GM19035 (cell line): Measurements from ENCODE around the gene RABIF.

Experiments
- ATAC-seq: cut with Tn5 transposase; IDR thresholded peaks from one replicate; pipeline ENCODE4 v1.9.1; 2021; ENCODE audit not compliant: unreplicated experiment

RABIF gene

DNA sequence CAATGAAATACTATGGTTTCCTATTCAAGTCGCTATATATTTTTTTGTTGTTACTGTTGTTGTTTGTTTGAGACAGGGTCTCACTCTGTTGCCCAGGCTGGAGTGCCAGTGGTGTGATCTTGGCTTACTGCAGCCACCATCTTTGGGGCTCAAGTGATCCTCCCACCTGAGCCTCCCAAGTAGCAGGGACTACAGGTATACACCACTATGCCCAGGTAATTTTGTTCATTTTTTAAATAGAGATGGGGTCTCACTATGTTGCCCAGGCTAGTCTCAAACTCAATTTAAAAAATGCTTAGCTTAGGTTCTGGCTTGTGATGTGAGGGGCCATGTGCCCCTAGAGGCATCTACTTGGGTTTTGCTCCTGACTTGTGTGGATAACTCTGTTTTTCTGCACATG, 9.8 kb downstream of the RABIF start:
- no peak for ATAC-seq

DNA sequence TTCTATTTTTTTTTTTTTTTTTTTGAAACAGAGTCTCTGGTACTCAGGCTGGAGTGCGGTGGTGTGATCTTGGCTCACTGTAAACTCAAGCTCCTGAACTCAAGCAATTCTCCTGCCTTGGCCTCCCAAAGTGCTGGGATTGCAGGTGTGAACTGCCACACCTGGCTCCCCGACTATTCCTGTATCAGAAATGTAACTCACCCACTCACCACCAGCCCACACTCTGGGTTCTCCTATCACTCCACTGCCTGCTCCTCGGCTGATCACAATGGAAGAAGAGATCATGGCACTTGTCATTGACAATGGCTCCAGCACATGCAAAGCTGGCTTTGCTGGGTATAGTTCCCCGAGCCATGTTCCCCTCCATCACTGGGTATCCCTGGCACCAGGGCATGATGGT, 15.9 kb downstream of the RABIF start:
- ATAC-seq, result no peak

DNA sequence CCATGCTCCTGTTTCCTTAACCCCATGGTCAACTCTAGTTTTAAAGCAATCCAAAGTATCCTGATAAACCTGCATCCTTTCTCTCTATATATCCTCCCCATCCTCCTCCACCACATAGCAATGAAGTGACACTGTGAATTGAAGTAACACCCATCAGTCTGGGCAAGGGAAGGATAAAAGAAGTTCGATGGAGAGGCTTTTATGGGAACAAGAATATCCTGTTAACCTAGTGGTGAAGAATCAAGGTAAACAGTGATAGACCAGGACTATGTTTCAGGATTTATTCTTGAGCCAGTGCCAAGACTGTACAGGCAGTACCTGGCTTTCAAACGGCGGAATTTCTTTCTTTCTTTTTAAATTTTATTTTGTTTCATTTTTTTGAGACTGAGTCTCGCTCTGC, 17.6 kb downstream of the RABIF start:
- ATAC-seq, result no peak

DNA sequence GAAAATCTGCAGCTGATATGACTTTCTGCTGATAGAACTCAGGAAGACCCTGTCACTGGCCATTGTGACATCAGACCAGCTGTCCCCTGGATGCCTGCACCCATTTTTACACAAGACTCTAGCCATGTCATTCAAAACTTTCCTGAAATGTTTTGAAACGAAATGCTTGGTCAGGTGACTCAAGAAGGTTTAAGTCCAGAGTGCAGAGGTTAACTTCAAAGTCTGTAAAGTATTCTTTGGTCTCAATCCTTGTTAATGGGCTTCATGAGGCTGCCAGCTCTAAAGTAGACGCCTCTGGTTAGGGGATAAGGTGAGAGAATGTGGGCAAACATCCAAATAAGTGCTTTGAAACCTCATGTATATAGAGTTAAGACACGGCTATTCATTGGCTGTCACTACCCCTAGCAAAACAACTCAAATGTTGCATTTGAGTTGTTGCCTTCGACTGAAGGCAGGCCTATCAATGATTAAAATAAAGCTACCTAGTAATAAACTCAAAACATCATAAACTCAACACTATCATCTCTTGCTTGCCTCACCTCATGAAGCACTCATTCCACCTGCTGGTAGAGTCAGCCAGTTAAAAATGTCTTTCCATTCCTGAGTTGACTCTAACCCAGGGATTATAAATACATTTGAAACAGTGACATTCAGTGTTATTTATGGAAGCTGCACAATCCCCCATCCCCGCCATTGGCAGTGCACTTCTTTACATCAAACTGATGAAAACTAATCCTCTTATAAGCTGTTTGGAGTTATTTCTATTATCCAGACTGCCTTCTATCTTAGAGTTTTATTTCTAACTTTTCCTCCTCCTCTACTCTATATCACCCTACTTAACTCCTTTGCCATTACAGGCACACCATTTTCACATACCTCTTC, 26.0 kb downstream of the RABIF start:
- ATAC-seq, result no peak

DNA sequence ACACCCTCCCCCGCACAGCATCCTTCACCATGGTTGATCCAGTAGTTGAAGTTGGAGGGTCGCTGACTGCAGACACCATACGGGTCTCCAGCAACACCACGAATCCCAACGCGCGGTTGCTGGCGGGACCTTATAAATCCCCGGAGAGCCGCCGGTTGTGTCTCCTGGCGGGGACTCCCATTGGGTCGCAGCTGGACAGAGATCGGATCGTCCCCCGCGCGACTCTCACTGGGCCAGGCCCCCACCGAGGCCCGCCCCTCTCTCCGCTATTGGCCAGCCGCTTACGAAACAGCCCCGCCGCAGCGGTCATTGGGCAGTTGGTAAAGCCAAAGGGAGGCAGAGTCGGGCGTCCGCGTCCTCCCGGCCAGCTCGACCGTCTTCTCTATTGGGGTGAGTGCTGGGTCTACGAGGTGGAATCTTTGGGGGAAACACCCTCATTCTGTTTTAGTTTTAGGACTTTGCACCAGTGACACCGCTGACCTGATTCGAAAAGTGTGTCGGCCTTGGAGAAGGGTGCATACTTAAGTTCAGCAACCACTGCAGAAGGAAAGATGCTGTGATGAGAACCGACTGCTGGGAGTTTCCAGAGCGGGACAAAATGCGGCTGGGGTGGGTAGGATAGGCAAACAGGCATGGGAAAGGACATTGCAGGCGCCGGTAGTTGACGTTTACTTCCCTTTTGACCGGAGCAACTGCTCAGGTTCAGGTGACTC, 27.4 kb downstream of the RABIF start:
- peak; percentile 97 for ATAC-seq

DNA sequence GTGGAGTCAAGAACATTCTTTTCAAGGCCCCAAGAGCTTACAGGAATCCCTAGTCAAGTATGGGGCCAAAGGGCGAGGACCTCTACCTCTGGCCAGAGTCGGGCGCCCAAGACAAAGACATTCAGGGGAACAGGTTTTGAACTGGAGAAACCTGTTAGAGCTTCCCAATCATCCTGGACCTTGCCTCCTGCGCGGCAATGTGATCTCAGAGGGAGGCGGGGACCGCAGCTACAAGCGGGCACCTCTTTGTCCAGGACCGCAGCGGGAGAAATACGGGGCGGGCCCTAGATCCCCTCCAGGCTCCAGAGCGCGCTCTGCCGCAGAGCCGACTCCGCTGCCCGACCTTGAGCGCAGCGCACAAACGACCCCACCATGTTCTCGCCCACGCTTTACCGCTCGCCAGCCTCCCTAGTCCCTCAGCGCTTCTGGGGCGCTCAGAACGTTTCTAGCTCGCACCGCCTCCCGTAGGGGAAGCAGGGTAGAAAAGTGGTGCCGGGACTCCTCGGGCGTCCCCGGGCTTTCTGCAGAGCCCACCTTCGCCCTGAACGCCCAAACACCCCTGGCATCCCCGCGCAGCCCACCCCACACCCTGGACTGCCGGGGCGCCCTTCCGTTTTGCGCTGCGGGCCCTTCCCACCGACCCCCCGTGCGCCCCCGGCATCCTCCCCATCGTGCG, 28.1 kb downstream of the RABIF start:
- ATAC-seq, result peak; percentile 47

DNA sequence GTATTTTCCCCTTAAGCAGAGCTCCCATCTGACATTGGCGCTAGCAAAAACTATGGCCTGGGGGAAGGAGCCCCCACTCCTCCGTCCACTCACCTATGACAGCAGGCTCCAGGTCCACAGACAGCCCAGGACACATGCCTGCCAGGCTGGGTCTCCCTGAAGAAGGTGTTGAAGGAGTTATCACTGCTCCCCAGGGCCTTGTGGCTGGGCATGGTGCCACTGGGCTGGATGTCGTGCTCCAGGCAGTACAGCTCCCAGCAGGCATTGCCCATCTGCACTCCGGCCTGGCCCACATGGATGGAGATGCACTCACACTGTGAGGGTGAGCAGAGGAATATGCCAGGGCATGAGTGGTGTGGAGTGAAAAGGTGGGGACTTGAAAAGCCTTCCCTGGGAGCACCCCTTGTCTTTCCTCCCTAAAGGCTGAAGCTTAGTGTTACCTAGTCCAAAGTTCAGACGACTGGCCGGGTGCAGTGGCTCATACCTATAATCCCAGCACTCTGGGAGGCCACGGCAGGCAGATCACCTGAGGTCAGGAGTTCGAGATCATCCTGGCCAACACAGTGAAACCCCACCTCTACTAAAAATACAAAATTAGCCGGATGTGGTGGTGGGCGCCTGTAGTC, 30.0 kb downstream of the RABIF start:
- no peak for ATAC-seq

DNA sequence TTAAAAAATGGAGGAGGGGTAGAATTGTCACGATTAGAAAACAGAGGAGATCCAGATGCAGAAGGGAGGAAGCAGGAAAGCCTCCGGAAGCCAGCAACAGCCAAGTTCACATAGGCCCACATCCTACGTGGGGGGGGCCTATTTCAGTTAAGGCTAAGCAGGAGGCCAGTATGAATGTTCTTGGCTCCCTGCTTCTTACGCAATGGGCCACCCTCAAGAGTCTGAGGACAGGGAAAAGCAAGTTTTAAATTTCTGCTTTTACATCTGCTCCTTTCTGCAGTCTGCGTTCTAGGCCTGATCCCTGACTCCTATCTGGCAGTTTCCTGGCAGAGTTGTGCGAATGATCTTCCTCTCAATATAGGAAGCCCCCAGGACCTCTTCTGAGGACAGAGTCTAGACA, 30.6 kb downstream of the RABIF start:
- ATAC-seq, result no peak

DNA sequence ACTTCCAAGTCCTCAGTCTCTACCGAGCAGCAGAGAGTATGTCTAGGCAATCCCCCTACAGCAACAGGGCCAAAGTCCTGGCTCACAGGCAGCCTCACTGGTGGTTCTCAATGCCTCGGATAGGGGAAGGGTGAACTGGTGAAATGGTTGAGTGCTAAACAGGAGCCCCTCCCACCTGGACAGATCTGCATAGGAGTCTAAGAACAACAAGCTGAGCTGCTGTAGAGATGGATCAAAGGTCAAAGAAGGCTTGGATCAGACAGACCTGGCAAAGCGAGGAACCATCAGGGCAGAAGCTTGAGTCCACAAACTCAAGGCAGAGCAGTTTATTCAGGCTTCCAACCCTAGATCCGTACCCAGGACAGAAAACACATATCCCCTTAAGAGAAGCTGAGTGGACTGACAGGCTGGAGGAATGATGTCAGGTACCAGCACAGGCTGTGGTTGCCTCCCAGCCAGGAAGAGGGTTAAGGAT, 31.8 kb downstream of the RABIF start:
- ATAC-seq, result no peak

DNA sequence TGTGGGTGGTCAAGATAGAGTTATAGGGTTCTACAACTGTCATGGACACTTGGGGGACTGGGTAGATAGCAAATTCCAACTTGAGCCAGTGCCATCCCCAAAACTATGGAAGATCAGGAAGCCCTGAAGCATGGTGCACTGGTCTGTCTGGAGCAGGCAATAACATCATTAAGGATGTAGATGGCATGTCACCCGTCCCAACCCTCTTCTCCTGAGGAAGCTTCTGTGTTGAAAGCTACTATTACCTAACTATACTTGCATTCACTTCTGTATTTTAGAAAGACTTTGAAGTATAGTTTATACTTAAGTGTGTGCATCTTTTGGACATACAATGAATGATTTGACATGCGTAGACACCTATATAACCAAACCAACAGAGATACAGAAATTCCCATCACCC, 32.9 kb downstream of the RABIF start:
- no peak for ATAC-seq

DNA sequence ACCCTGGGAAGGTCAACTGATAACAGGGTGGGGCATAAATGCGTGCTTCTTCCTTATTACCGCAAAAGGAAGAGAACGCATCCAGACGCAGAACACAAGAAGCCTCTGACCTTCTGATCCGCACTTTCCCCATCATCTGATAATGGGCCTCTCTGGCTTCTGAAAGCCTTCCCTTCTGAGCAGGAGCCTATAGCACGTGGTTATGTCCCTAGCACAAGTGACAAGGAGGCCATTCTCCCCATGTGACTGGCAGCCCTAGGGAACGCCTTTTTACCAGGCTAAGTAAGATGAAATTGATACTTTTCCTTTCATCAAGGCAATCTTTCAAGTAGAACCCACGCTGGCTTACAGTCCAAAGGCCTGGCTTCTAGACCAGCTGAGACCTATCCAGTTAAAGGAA, 34.2 kb downstream of the RABIF start:
- no peak for ATAC-seq

DNA sequence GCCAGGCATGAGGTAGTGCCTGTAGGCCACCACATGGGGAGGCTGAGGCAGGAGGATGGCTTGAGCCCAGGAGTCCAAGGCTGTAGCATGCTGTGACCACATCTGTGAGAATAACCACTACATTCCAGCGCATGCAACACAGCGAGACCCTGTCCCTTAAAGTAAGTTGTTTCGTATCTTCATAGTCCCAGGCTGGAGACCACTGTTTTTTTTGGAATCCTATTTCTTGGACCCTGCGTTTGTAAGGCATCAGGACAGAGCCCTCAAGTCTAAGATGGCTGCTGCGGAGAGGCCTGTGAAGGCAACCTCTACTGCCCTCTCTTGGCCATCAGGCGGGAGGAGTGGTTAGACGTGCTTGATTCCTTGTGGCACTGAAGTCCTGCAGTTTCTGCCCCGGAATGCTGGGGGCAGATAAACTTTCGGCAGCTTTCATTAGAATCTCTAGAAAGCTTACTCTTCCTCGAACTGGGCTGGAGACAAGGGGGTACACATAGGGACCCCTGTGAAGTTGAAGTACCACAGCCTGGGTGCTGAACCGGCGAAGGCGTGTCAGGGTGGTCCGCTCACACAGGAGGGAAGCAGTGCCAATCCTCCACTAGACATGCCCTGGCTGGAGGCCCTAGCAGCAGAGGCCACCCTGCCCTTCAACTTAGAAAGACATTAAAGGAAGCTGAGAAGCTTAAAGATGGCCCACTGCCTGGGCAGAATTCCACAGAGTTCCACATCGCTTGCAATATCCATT, 36.6 kb downstream of the RABIF start:
- ATAC-seq, result no peak

DNA sequence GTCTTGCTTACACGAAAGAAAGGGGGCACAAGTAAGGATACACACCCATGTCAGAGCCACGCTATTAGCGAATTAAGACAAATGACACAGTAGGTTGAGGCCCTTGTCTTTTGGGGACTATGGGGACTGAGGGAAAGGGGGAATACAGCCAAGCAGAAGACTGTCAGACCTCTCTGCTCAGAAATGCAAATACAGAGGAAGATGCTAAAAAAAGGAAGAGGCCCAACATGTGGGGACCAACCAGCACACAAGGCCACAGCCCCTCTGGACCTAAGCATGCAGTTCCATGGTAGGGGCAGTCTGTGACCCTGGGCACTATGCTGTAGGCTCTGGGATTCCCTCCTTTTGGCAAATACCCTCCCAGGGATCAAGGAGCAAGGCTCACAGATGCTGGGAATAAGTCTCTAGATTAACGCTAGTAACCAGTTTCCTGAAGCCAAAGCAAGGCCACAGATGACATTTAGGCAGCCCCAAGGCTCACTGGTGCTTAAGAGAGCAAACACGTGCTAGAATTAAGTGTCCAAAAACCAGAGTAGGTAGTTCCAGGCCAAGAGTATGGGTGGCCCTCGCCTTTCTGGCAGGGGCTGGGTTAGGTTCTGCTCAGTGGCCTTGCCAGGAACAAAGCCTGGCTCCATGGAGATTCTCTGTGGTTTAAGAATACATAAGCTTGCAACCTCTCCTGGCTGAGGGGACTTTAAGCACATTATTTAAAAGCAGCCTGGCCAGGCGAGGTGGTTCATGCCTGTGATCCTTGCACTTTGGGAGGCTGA, 38.2 kb downstream of the RABIF start:
- ATAC-seq, result no peak

DNA sequence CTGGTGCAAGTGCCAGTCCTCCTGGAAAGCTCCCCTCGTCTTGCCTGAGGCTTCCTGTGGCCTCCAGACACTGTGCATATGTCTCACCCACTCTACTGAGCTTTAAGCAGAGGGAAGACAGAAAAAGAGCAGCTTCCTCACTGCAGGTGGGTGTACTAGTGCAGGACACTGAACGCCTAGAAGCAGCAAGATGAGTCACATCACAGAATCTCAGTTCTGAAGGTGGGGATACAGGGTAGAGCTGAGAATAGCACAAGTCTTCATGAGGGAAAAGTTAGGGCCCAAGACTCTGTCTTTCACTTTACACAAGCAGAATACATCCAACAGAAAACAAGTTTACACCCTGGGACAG, 40.8 kb downstream of the RABIF start:
- peak; percentile 71 for ATAC-seq

DNA sequence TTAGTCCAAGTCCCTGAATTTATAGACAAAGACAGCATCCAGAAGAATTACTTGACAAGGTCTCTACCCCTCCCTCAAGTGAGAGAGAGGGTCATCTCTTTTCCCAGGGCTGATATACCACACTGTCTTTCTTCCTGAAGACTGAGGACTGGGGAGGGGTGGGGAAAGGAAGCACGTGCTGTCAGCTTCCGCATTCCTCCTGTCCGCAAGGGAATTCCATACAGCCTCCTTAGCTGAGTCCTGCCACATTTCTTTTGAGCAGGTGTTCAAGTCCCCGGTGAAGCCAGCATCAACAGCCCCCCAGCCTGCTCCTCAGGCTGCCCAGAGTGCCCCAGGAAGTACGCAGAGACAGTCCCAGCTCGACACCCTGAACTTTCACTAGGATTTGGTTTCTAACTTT, 44.0 kb downstream of the RABIF start:
- ATAC-seq, result no peak

DNA sequence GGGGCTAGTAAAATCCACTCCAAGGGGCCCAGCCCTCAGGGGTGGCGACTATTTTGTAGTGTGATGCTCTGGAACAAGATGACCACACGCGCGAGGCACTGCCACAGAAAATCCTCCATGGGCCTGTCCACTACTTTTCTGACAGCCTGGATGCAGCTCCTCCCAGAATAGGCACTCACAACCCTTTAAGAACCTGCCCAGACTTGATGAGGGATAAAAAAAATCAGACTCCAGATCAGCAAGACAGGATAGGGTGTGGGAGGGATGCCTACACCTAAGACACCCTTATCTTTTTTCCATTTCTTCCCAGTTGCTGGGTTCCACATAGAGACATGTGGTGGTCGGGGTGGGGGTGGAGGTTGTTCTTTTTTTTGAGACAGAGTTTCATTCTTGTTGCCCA, 44.7 kb downstream of the RABIF start:
- no peak for ATAC-seq

DNA sequence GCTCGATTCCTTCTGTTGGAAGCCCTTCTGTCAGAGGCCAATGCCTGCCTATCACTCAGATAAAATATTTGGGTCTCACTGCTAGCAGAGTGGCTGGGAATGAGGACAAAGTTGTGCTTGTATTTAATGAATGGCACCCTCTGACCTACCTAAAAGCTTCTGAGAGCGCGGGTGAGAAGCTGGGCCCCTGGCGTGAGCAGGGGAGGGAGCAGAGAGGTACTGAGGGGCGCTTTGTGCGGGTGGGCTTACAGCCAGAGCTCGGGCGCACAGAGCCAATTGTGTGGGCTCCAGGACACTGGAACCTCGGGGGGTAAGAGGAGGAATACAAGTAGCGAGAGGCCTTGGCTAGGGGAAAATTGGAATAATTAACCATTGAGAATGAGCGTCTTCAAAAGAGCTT, 45.9 kb downstream of the RABIF start:
- ATAC-seq, result no peak

DNA sequence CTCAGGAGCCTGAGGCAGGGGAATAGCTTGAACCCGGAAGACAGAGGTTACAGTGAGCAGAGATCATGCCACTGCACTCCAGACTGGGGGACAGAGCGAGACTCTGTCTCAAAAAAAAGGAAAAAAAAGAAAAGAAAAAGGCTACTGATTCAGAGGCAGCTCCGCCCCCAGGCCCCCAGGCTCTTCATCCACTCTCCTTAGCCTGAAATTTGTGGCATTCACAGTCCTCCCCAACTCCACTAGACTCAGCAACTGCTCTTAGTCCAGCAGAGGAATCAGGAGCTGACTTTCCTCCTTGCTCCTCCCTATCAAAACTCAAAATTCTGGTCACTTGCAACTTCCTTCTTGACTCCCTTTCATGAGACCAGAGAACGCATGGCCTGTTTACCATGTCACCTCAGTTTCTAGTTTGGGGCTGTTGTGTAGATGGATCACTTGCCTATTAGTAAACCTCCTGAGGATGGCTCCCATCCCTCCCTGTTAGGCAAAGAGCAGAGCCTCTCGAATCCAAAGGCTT, 51.1 kb downstream of the RABIF start:
- ATAC-seq, result no peak

DNA sequence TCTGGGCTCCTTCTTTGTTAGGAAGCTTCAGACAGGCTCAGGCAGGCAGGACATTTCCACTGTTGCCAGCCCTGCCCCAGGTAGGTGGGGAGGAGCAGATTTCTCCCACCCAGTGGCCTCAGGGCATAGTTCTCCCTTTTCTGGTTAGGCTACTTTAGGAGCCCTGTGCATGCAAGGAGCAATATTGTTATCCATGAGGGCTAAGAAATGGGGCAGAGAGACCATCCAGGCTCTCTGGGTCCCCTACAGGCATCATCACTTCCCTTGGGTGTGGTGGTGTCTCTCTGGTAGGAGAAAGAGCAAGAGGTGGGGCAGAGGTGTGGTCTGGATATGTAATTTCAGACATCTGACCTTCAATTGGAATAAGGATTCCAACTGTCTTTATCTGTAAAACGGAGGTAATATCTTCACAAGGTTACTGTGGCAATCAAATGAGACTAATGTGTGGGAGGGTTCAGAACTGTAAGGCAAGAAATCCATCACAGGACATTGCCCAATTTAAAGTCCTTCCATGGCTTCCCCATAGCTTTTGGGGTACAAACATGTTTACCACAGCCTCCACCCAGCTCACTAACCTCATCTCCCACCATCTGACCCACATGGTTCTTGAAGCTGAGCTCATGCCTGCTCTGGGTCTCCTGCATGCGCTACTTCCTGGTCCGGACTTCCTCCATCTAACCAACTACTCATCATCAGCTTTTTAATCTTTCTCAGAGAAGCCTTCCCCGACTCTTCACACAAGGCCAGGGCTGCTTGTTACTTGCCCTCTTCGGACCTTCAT, 52.1 kb downstream of the RABIF start:
- ATAC-seq, result no peak
